GM19452 (cell line): Measurements from ENCODE around the gene MACROD2.

Experiments used
- ATAC-seq: cut with Tn5 transposase; IDR thresholded peaks from one replicate; pipeline ENCODE4 v1.9.1; 2021; ENCODE audit not compliant: unreplicated experiment

The MACROD2 gene

DNA sequence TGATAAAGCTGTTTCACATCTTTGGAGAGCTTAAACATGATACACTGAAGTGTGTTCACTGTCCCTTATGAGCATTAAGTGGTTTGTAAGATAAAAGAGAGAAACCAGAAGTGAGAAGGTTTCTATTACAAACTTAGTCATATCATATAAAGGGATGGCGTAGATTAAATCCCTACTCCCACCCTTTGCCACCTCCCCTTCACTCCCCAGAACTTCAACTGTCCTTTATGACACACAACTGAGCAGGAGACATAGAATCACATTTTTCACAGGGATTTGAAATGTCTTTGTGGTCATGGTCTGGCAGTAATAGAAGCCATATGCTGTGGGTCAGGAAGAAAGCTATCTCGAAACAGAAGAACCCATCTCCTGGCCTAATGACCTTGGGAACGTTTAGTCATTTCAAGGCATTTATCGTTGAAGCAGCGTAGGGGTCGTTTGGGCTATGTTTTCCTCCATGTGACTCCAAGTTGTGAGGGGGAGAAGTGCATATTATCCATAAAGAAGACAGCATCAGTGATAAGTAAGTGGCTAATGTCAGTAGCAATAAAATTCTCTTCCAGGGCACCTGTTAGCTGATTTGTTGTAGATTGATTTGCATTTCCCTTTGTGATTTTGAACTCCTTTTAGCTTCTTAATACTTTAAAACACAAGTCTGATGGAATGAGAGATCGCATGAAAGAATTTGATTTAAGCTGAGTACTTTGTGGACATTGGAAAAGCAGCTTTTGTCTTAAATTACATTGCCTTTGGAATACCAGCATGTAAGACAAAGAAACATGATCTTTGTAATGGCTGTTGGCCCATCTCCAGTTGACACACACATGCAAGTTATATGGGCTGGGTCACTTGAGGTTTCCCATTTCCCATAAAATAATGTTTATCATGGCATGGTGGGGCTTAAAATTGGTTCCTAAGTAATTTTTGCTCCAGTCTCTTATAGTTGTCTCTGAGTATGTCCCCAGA is 843.6 kb downstream of the MACROD2 start:
- ATAC-seq = peak; percentile 88

DNA sequence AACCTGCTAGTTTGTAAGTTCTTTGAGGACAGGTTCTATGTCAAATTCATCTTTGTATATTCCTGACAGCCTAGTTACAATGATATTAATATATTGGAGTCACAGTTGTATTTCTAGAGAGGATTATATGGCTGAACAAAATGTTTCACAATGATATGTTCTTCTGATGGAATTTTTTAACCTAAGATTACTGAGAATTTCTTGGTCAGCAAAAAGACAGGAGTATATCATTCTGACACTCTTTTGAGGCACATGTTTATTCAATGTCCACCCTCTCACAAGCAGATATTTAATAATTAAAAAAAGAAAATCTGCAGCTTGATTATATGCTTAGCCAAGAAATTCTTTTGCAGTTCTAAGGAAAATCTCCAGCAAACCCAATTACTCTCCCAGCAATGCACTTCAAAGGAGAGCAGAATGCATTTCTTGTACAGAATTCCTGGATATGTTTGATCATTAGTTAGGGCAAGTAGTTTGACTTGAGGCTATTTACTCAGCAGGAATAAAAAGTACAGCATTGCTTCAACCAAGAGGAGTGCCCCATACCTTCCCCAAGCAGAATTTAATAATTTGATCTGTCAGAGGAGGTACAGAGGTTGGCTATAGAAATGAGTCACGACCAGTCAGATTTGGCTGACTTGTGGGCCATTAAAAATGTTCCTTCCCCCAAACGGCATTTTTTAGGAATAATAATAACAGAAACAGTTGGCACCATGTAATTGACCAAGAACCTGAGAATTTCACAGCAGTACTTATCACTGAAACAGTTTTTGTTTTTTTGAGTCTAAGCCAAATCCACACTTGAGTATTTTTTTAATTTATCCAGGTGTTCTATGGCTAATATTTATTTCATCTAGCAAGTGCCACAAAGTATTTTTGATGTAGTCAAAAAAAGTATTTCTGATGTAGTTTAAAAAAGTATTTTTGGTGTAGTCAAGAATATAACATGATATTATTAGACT is 850.2 kb downstream of the MACROD2 start:
- no peak for ATAC-seq

GRCh38 chr20:14848806-14849205 is 853.5 kb downstream of the MACROD2 start:
- ATAC-seq = no peak

GRCh38 chr20:14853079-14853478 is 857.8 kb downstream of the MACROD2 start:
- no peak for ATAC-seq

GRCh38 chr20:14855171-14855570 is 859.9 kb downstream of the MACROD2 start:
- no peak for ATAC-seq

DNA sequence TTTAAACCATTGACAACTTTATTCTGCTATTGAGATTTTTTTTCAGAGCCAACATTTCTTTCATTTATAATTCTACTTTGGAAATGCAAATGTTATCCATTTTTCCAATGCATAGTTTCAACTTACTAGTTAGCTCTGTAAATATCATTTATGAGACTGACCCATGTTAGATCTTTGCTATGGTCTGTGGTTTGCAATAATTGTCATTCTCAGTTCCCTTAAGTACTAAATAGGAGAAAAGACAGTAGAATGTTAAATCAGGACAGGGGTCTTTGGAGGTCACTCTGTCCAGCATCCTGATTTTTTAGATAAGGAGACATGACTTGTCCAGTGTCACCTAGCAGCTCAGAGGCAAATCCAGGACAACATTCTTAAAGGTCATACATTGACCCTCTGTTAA is 864.3 kb downstream of the MACROD2 start:
- no peak for ATAC-seq

DNA sequence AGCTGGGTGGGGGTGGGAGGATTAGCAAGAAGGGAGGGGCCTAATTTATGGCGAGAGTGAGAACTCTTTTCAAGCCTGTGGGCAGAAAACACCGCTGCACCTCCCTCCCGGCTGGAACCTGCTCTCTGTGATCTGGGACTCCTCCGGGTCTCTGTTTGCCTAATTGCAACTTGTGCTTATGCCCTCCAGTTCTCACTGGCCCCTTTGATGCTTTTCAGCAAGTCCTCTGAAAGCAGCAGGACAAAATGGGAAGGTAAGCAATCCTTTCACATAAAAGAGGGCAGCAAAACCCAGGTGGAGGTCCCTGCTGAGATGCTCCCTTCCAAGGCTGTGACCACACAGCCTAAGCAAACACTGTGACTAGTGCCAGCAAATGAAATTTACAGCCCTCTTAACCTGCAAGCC is 865.1 kb downstream of the MACROD2 start:
- no peak for ATAC-seq

- no peak for ATAC-seq
Observed at GRCh38 chr20:14861028-14861699, 865.8 kb downstream of the MACROD2 start.

- no peak for ATAC-seq
Observed at GRCh38 chr20:14865169-14865568, 869.9 kb downstream of the MACROD2 start.

- no peak for ATAC-seq
Observed at GRCh38 chr20:14865731-14866130, 870.4 kb downstream of the MACROD2 start.

DNA sequence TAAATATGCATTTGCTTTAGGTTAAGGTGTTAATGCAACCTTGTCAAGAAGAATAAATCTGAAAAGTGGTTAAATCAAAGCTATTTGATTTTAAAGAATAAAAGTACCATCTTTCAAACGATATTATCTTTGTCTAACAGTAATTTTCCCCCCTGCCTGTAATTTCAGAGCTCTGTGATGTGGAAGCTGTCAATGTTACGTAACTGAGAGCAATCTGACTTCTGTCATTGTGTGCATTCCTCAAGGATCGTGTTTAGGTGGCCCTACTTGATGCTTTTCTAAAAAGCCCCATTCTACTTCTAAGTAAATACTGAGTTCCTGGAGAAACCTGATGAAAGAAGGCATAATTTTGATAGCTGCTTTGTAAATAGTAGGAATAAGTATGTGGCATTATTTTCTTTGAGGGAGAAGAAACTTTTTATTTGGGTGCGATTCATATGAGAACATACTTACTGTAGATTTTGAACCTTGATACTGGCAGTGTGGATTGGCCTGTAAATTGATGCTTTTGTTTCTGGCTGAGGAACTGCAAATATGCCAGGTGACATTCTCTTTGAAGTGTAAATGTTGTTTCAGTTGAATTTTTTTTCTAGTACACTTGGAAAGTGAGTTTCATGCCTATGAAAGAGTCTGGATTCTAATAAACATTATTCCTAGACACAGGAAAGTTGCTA is 871.7 kb downstream of the MACROD2 start:
- ATAC-seq = no peak

- no peak for ATAC-seq
Observed at GRCh38 chr20:14877301-14878028, 882.1 kb downstream of the MACROD2 start.

- no peak for ATAC-seq
Observed at GRCh38 chr20:14878676-14879019, 883.3 kb downstream of the MACROD2 start.

DNA sequence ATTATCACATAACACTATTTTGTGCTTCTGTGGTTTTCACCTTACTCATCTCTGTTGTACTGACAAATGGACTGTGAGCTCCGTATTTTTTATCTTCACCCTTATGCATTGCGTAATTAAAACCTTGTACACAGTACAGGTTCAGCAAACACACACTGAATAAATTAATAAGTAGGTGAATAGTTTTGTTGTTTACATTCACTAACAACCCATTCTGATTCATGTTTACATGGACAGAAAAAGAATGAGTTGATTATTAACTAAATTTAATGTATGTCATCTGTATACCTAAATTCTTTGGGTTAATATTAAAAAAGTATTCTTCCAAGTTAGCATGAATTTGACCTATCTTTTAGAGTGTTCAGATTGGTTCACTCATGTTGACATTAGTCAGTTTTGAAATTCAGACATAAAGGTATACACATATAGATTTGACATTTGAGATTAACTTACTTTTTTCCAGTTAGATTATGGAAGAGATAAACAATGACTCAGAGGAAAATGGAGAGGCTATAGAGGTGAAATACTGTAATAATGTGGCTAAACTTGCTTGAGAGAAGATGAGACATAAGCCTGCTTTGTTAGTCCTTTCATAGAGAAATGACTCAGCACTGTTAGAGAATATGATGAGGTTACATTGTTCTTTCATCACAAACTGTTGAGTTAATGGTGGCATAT is 883.8 kb downstream of the MACROD2 start:
- peak; percentile 60 for ATAC-seq

- no peak for ATAC-seq
Observed at GRCh38 chr20:14879839-14880238, 884.5 kb downstream of the MACROD2 start.

GRCh38 chr20:14881518-14881917 is 886.2 kb downstream of the MACROD2 start:
- ATAC-seq = no peak

- ATAC-seq = no peak
Observed at GRCh38 chr20:14882157-14882556, 886.8 kb downstream of the MACROD2 start.

- no peak for ATAC-seq
Observed at GRCh38 chr20:14882846-14883245, 887.5 kb downstream of the MACROD2 start.

GRCh38 chr20:14883324-14883723 is 888.0 kb downstream of the MACROD2 start:
- no peak for ATAC-seq
